K562 (cell line): ENCODE results near the gene NKIRAS1. TPM values are rescaled to one million over a fixed set of nuclear protein-coding genes. Genes with fewer than 3 reads are reported as not detected.

ENCODE experiments used
- ATAC-seq: fragments of 200-7000 bp; cut with Tn5 transposase; 3 replicates; pipeline ENCODE4 v1.9.1; 2020; ENCODE audit warnings: moderate library complexity
- BruUV-seq: library from RNA; stranded (reverse); fragments of 400-500 nt; replicated peaks from 2 replicates; lab custom pipeline; 2021; lab: Mats Ljungman, UMichigan
- CTCF ChIA-PET: fragments of 300-600 bp; formaldehyde crosslinking; extraction: SDS; loops from one replicate; lab custom pipeline; 2021; ENCODE audit warnings: low intra/inter-chr PET ratio; lab: Yijun Ruan, JAX
- POLR2A ChIA-PET: fragments of 300-600, 350-650 bp; sonication (Branson Sonifier 250); formaldehyde crosslinking; extraction: SDS; loops from one replicate; lab custom pipeline; 2021; ENCODE audit warnings: antibody characterized with exemption, inconsistent platforms; lab: Yijun Ruan, JAX
- DNase-seq, 4 experiments: peaks; one replicate each; pipeline versions ENCODE4 v3.0.0 to v3.0.0-alpha.2; 2011 to 2018; ENCODE audit warnings: low spot score in 3 of 4, mixed read lengths in 3 of 4; ENCODE audit errors: extremely low read depth in 1 of 4
- FAIRE-seq: peaks from 2 replicates; lab custom pipeline; 2011; peaks lifted over from hg19 to GRCh38; lab: Jason Lieb, UNC
- H2AFZ ChIP-seq: 2 replicates; pipeline ENCODE4 v1.6.0; 2011; ENCODE audit warnings: low read depth, low read length, control low read depth, inconsistent platforms
- H3K27ac ChIP-seq: fragments of 200-600 bp; 3 replicates; pipeline ENCODE4 v1.8.0; 2011; ENCODE audit warnings: low read depth, mild to moderate bottlenecking, control low read depth, inconsistent platforms, low read length, moderate library complexity, mixed read lengths; ENCODE audit errors: extremely low read depth
- H3K27me3 ChIP-seq, 2 experiments: fragments of 300-600 bp in 1 of 2; 2 replicates in 1 of 2; 3 replicates in 1 of 2; pipeline versions ENCODE4 v1.6.0 to v1.8.0; 2011; ENCODE audit warnings: inconsistent platforms in 2 of 2, low read length in 2 of 2, mild to moderate bottlenecking in 1 of 2, mixed read lengths in 1 of 2, moderate library complexity in 1 of 2; ENCODE audit not compliant: control insufficient read depth in 2 of 2, insufficient read depth in 2 of 2
- H3K36me3 ChIP-seq: fragments of 300-600 bp; 3 replicates; pipeline ENCODE4 v1.8.0; 2011; ENCODE audit warnings: mild to moderate bottlenecking, low read length, inconsistent platforms; ENCODE audit not compliant: control insufficient read depth, insufficient read depth
- H3K4me1 ChIP-seq, 2 experiments: fragments of 200-600 bp in 1 of 2; replicated peaks in 1 of 2; 2 replicates in 1 of 2; 3 replicates in 1 of 2; pipeline versions ENCODE4 v1.5.1 to v1.8.0; 2011; ENCODE audit warnings: inconsistent platforms in 2 of 2, low read length in 2 of 2, mild to moderate bottlenecking in 1 of 2, mixed read lengths in 1 of 2, moderate library complexity in 1 of 2; ENCODE audit not compliant: control insufficient read depth in 2 of 2, insufficient read depth in 2 of 2
- H3K4me2 ChIP-seq: 2 replicates; pipeline ENCODE4 v1.6.1; 2011; ENCODE audit warnings: low read length, control low read depth, inconsistent platforms, mixed read lengths; ENCODE audit not compliant: insufficient read depth
- H3K4me3 ChIP-seq: fragments of 200-600 bp; sonication (generic), shearing (Covaris generic); 2 replicates; pipeline ENCODE4 v1.5.1; 2016; ENCODE audit warnings: control low read depth, inconsistent platforms
- H3K79me2 ChIP-seq: fragments of 200-600 bp; 3 replicates; pipeline ENCODE4 v1.8.0; 2011; ENCODE audit warnings: low read length, inconsistent platforms; ENCODE audit not compliant: control insufficient read depth, insufficient read depth
- H3K9ac ChIP-seq, 2 experiments: 2 replicates each; pipeline versions ENCODE4 v1.6.0 to v1.6.1; 2011; ENCODE audit warnings: low read depth in 2 of 2, low read length in 2 of 2, control low read depth in 1 of 2, inconsistent platforms in 1 of 2, mild to moderate bottlenecking in 1 of 2, mixed read lengths in 1 of 2; ENCODE audit not compliant: insufficient read depth in 1 of 2
- H3K9me1 ChIP-seq: one replicate; pipeline ENCODE4 v1.6.0; 2011; ENCODE audit warnings: inconsistent platforms, mild to moderate bottlenecking, low read length, moderate library complexity; ENCODE audit not compliant: control insufficient read depth, insufficient read depth
- H3K9me3 ChIP-seq: replicated peaks from 2 replicates; pipeline ENCODE4 v1.5.1; 2011; ENCODE audit warnings: low read depth, low read length, inconsistent platforms; ENCODE audit not compliant: control insufficient read depth, insufficient read depth
- H4K20me1 ChIP-seq: replicated peaks from 2 replicates; pipeline ENCODE4 v1.6.1; 2011; ENCODE audit warnings: low read length, inconsistent platforms, mixed read lengths; ENCODE audit not compliant: control insufficient read depth, insufficient read depth
- GATAD2B ChIP-seq: fragments of 450-650 bp; IDR thresholded peaks from 2 replicates; pipeline ENCODE4 v1.6.1; 2017; ENCODE audit warnings: mild to moderate bottlenecking, borderline replicate concordance
- JUN ChIP-seq, 2 experiments: sonication (generic) in 1 of 2; formaldehyde crosslinking in 1 of 2; IDR thresholded peaks; 2 replicates each; pipeline versions ENCODE4 v1.6.1 to v1.8.0; 2012 to 2022; ENCODE audit warnings: borderline replicate concordance in 2 of 2, mild to moderate bottlenecking in 2 of 2, improper control_type of control experiment in 1 of 2, low read depth in 1 of 2, low read length in 1 of 2, missing genetic modification reagents in 1 of 2
- KDM5B ChIP-seq: fragments of 200-600 bp; sonication (generic); IDR thresholded peaks from 2 replicates; pipeline ENCODE4 v1.6.1; 2012; ENCODE audit warnings: low read depth, mild to moderate bottlenecking, moderate library complexity, low read length, control low read depth, inconsistent platforms; ENCODE audit not compliant: insufficient replicate concordance
- RAD51 ChIP-seq: fragments of 450-650 bp; IDR thresholded peaks from 2 replicates; pipeline ENCODE4 v1.7.1; 2016; ENCODE audit warnings: low read depth, mild to moderate bottlenecking, borderline replicate concordance
- SFPQ ChIP-seq: fragments of 200-400 bp; formaldehyde crosslinking; IDR thresholded peaks from 2 replicates; pipeline ENCODE4 v1.6.1; 2017; ENCODE audit warnings: mild to moderate bottlenecking, low read depth, low read length, moderate library complexity
- THAP12 ChIP-seq: fragments of 250-450 bp; sonication (Bioruptor Pico); IDR thresholded peaks from 2 replicates; pipeline ENCODE4 v1.9.0; 2021; ENCODE audit warnings: mild to moderate bottlenecking, inconsistent platforms
- VEZF1 ChIP-seq: fragments of 200-800 bp; sonication (Bioruptor generic); IDR thresholded peaks from 2 replicates; pipeline ENCODE4 v1.6.1; 2017; ENCODE audit warnings: missing genetic modification characterization, missing compliant biosample characterization
- WGBS: fragments of 100-300 bp; shearing (Covaris generic); methylation state at CpG from one replicate; pipeline ENCODE4 v1.1.6; 2016; ENCODE audit warnings: low coverage, mixed read lengths; ENCODE audit not compliant: insufficient coverage; ENCODE audit errors: missing lambda C conversion rate; 5-methylcytosine and 5-hydroxymethylcytosine counted together
- in situ Hi-C: fragments of 300-500 bp; cut with MboI; formaldehyde crosslinking; loops from 4 replicates; pipeline ENCODE4 v1.15.0; 2018; ENCODE audit warnings: inconsistent platforms, mixed read lengths
- intact Hi-C: fragments of 100-400 bp; cut with micrococcal nuclease; formaldehyde crosslinking; loops from 2 replicates; pipeline ENCODE4 v1.14.2; 2022
- polyA plus RNA-seq, 8 experiments: library from polyadenylated mRNA; depleted of rRNA in 4 of 8; stranded (reverse) in 5 of 8; unstranded in 3 of 8; fragments of >200 nt; fragmentation: Nextera tagmentation in 2 of 8; fragmentation: Illumina TruSeq in 1 of 8; extraction: Ambion mirVana in 2 of 8; extraction: Trizol in 1 of 8; gene quantifications; 2 replicates each; pipeline versions ENCODE4 v1.2.1 to v1.2.3, GENCODE V29; 2011 to 2014; ENCODE audit warnings: inconsistent platforms in 1 of 8, missing spikeins in 1 of 8
- total RNA-seq, 7 experiments: library from RNA; depleted of rRNA in 6 of 7; stranded (reverse); fragments of >200 nt in 6 of 7; fragmentation: Illumina TruSeq in 2 of 7; extraction: Trizol in 2 of 7; gene quantifications; 2 replicates each; pipeline versions ENCODE4 v1.2.1 to v1.2.3, GENCODE V29; 2011 to 2021; ENCODE audit warnings: low replicate concordance in 1 of 7

Gene NKIRAS1
- total and polyA plus RNA-seq, 9 of the 15 experiments (the other 6 are each of a cell fraction or from before 2014, with no cell fraction given), result 5.1 to 10.3 (median 6.3) TPM

- TF ChIP-seq THAP12 (CRISPR knock-in tag), result peak; percentile 86; the same call in 1 of the 2 replicates
- TF ChIP-seq JUN (IDR thresholded peaks at IDR 0.05; ENCODE audit: borderline replicate concordance, low read depth, low read length), result no peak
- no peak for TF ChIP-seq JUN (CRISPR knock-in tag; IDR thresholded peaks at IDR 0.05; ENCODE audit: borderline replicate concordance)
- TF ChIP-seq, all 486 proteins: peak for 97
Measured at GRCh38 chr3:23944861-23945662, 28.3 kb upstream of the NKIRAS1 start, which contains the start of gene NR1D2 (continued).

- no peaks in the 10 kb centered on the region for H3K9me1 ChIP-seq
- peak overlapping the region; percentile 5; the same call in 1 of the 3 replicates for H3K27ac ChIP-seq
- POLR2A ChIA-PET, result interaction anchor here (0.7 to 11.6 kb wide), 3 partner anchors 20 to 60 kb away, joined by 3 to 165 read pairs (median 5); partner anchors contain the start of genes NKIRAS1 and RPL15
- intact Hi-C loops, result loop anchor here (10.0 kb wide), 1 partner anchor 139 kb away; the partner anchor contains the start of gene UBE2E1
- FAIRE-seq (no peak), DNase-seq (no peak), ATAC-seq (no peak)
- peak overlapping the region; percentile 48 to 94; a peak in 2 of 4 replicates for H3K9ac ChIP-seq
- 13% methylated on average over 13 of the region's 13 CpGs for WGBS
- BruUV-seq, result TSS peak; percentile 62
- peaks cover 17 to 41% of the 10 kb centered on the region in 2 experiments for H3K4me1 ChIP-seq
- H4K20me1 ChIP-seq, result no peaks in the 10 kb centered on the region
- CTCF ChIA-PET, result no interaction called here
- H3K79me2 ChIP-seq, result no peaks in the 10 kb centered on the region
- H3K9me3 ChIP-seq, result no peaks in the 10 kb centered on the region
- H2AFZ ChIP-seq, result peak overlapping the region; percentile 99
- no peaks in the 10 kb centered on the region for H3K36me3 ChIP-seq
- peak overlapping the region; percentile 59 for H3K4me3 ChIP-seq
- H3K27me3 ChIP-seq, result no peaks in the 10 kb centered on the region
- in situ Hi-C loops, result no loop called here
- peak overlapping the region; percentile 85 for H3K4me2 ChIP-seq
- TF ChIP-seq RAD51 (peak; percentile 28; the same call in 1 of the 2 replicates), GATAD2B (no peak), KDM5B (peak; percentile 21), VEZF1 (CRISPR knock-in tag) (no peak), SFPQ (no peak)
Measured at GRCh38 chr3:23944007-23944783, 27.4 kb upstream of the NKIRAS1 start.
